BJ (cell line): ENCODE measurements around the gene MEIKIN. TPM values are rescaled to one million over a fixed set of nuclear protein-coding genes. Genes with fewer than 3 reads are reported as not detected.

Source experiments
- CTCF ChIA-PET: fragments of 350-600 bp; formaldehyde crosslinking; extraction: SDS; loops from one replicate; lab custom pipeline; 2021; ENCODE audit warnings: antibody characterized with exemption, inconsistent platforms; lab: Yijun Ruan, JAX
- POLR2A ChIA-PET: fragments of 300-600 bp; sonication (Branson Sonifier 250); formaldehyde crosslinking; extraction: SDS; loops from one replicate; lab custom pipeline; 2021; ENCODE audit warnings: antibody characterized with exemption; lab: Charles Lee
- DNase-seq: peaks from one replicate; pipeline ENCODE4 v3.0.0-alpha.2; 2011; ENCODE audit warnings: low read depth
- H3K27me3 ChIP-seq: 2 replicates; pipeline ENCODE4 v1.6.0; 2011; ENCODE audit warnings: low read length; ENCODE audit not compliant: control insufficient read depth, insufficient read depth
- H3K36me3 ChIP-seq: 2 replicates; pipeline ENCODE4 v1.5.1; 2011; ENCODE audit warnings: low read length; ENCODE audit not compliant: control insufficient read depth, insufficient read depth
- H3K4me3 ChIP-seq: 2 replicates; pipeline ENCODE4 v1.5.1; 2011; ENCODE audit warnings: low read depth, mild to moderate bottlenecking, control low read depth, low read length
- polyA plus RNA-seq: library from polyadenylated mRNA; depleted of rRNA; stranded (reverse); fragments of >200 nt; gene quantifications from 2 replicates; pipeline ENCODE4 v1.2.3, GENCODE V29; 2011; rRNA removed
- TF ChIP-seq, protein P1 (sequence below): IDR thresholded peaks from 2 replicates; pipeline ENCODE4 v1.5.1; 2011; ENCODE audit warnings: low read depth, mild to moderate bottlenecking, control low read depth, inconsistent platforms, low read length, moderate library complexity; ENCODE audit not compliant: insufficient read depth

MEIKIN gene
- polyA plus RNA-seq, 1 experiment: not detected

DNA sequence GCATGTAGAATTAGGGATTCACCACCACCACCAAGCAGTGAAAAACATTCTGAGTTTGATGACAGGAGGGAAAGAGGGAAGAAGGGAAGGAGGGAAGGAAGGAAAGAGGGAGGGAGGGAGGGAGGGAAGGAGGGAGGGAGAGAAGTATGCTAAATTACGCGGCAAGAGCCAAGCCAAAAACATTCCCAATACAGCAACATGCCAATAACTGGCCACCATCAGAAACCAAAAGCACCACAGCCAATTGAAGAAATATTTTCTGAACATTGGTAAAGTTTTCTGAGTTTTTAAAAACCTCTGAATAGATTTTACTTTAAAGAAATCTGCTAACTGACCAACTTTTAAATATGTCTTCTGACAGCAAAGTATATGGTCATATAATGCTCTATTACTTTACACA, 184.7 kb downstream of the MEIKIN start:
- ChIA-PET POLR2A (no interaction called here), CTCF (no interaction called here)
- TF ChIP-seq, protein P1, sequence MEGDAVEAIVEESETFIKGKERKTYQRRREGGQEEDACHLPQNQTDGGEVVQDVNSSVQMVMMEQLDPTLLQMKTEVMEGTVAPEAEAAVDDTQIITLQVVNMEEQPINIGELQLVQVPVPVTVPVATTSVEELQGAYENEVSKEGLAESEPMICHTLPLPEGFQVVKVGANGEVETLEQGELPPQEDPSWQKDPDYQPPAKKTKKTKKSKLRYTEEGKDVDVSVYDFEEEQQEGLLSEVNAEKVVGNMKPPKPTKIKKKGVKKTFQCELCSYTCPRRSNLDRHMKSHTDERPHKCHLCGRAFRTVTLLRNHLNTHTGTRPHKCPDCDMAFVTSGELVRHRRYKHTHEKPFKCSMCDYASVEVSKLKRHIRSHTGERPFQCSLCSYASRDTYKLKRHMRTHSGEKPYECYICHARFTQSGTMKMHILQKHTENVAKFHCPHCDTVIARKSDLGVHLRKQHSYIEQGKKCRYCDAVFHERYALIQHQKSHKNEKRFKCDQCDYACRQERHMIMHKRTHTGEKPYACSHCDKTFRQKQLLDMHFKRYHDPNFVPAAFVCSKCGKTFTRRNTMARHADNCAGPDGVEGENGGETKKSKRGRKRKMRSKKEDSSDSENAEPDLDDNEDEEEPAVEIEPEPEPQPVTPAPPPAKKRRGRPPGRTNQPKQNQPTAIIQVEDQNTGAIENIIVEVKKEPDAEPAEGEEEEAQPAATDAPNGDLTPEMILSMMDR: no peak
- Histone ChIP-seq H3K4me3 (no peak overlapping the region), H3K27me3 (no peaks in the 10 kb centered on the region), H3K36me3 (0 out of 2 replicates have a peak, but pooled peaks cover 1% of the 10 kb centered on the region)
- no peak for DNase-seq

- no peak for DNase-seq
- CTCF ChIA-PET: no interaction called here
- H3K27me3 ChIP-seq: no peaks in the 10 kb centered on the region
- POLR2A ChIA-PET: no interaction called here
- 0 out of 2 replicates have a peak, but pooled peaks cover 1% of the 10 kb centered on the region for H3K36me3 ChIP-seq
- TF ChIP-seq, protein P1: no peak
- H3K4me3 ChIP-seq: no peak overlapping the region
Measured at GRCh38 chr5:131759704-131760103, 185.8 kb downstream of the MEIKIN start.

DNA sequence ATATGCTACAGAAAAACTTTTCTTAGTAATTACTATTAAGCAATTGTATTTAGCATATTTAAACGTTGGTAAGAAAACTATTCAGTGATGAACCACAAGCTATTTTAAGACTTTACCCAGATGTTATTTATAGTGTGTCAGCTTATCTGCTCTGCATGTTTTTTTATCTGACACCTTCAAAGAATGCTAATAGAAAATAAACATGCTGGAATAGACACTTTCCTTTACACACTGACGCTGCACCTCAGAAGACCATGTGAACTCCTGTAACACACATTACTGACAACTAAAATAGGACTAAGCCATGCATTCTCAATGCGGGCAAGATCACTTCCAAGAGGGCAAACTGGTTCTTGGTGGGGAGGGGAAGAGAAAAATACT, 187.0 kb downstream of the MEIKIN start:
- no peaks in the 10 kb centered on the region for H3K27me3 ChIP-seq
- H3K36me3 ChIP-seq: no peaks in the 10 kb centered on the region
- POLR2A ChIA-PET: no interaction called here
- TF ChIP-seq, protein P1: no peak
- CTCF ChIA-PET: interaction anchor here (0.8 kb wide), 1 partner anchor 9 kb away, joined by 3 read pairs; no protein-coding TSS in a partner anchor
- DNase-seq: no peak
- no peak overlapping the region for H3K4me3 ChIP-seq

DNA sequence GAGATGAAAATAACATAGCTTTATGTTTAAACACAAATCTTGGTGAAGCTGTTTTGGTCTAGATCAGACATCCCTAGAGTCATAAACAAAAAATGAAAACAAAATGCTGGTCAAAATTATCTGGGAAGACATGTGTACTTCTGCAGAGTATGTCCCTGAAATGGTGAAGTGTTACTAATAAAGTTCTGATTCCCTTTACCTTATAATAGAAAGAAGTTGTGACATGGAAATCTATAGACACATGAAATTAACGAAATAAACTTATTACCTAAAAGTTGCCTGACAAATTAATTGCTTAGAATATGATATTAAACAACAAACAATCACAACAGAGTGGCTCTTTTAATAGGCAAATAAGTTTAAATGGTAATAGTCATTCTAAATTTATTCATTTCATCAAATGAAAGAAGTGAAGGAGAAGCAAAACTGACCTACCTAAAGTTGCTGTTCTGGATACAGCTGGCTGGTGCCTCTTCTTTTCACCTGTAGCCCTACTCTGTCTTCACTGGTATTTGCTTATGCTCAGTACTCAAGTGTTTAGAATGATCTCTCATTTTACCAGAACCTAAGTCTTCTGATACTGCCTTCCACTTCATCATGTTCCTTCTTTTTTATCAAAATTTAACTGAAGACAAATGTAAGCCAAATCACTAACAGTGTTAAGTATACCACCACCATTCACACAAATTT, 187.5 kb downstream of the MEIKIN start:
- Histone ChIP-seq H3K27me3 (no peaks in the 10 kb centered on the region), H3K36me3 (no peaks in the 10 kb centered on the region), H3K4me3 (no peak overlapping the region)
- DNase-seq: no peak
- TF ChIP-seq, protein P1: no peak
- ChIA-PET CTCF (interaction anchor here (0.8 kb wide), 1 partner anchor 9 kb away, joined by 3 read pairs; no protein-coding TSS in a partner anchor), POLR2A (no interaction called here)

Other genes starting within 250 kb of the MEIKIN start
- 5.3 and 8.9 TPM in 2 replicates for gene FNIP1, start 148.6 kb downstream of the MEIKIN start, polyA plus RNA-seq
- gene ACSL6, start 66.0 kb upstream of the MEIKIN start, polyA plus RNA-seq: not detected in 2 replicates
- gene IL3, start 115.0 kb upstream of the MEIKIN start, polyA plus RNA-seq: not detected in 2 replicates
- not detected in 2 replicates for gene CSF2, start 128.1 kb upstream of the MEIKIN start, polyA plus RNA-seq